ENCODE measurements around the gene PHF20. TPM values are rescaled to one million over a fixed set of nuclear protein-coding genes. Genes with fewer than 3 reads are reported as not detected.
A peak's percentile ranks its signal among the peaks of the same experiment; 100 is the strongest.
"Not testable (repeated sequence)": the region's sequence is repeated elsewhere in the genome, so short reads cannot be mapped to it uniquely, and the experiment has no call there.

The PHF20 gene
- polyA plus RNA-seq (2013), result 20.3 and 21.4 TPM in 2 replicates

DNA sequence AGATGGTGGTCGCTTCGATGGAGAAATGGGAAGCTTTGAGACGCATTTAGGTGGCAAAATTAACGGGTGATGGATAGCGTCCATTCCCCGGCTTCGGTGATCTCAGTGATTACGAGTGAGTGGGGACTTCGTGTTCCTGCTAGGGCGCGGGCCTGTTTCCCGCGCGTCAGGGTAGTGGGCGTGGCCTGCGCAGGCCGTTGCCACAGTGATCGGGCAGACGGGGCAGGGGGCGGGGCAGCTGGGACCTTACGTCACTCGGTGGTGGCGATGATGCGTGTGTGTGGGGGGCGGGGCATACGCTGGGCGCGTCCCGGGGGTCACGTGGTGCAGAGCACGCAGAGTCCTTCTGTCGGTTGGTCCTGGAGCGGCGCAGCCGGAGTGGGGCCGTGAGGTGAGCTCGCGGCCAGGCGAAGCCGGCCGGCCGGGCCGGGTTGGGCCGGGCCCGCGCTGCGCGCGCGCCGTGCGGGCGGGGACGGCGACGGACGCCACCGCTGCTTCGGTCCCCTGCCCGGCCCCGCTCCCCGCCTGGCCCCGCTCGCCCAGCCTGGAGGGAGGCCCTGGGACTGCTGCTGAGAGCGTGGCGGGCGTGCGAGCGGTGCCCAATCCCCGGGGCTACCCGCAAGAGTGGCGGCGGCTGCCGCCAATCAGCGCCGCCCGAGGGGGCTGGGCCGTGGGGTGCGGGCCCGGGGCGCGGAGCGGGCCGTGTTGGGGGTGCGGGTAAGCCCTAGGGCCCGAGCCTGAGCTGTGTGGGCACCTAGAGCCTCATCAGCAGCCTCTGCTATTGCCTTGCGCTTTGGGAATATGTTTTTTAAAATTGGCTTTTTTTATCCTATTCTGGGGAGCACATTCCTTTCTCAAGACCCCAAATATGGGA, at the start of gene PHF20:
TSS of gene PHF20 (plus strand) at position 327 of the 874 bp plus-strand sequence. CDS start 29,508 bp downstream, outside the sequence.
- H3K18ac ChIP-seq (ENCODE audit: low read length), result peak within 1 kb of the TSS; percentile 46
- WGBS (ENCODE audit: extremely low coverage, insufficient coverage, insufficient read length), result no CpG with 5 or more reads among the region's 87 CpGs
- H3K27ac ChIP-seq (ENCODE audit: low read depth, low read length), result peak within 1 kb of the TSS; percentile 68
- H4K8ac ChIP-seq (ENCODE audit: low read depth, low read length), result peak within 1 kb of the TSS; percentile 70
- peak within 1 kb of the TSS; percentile 53 for H3K14ac ChIP-seq (ENCODE audit: low read length)
- H2AK5ac ChIP-seq (ENCODE audit: low read length), result no peak within 1 kb of the TSS
- H3K36me3 ChIP-seq (ENCODE audit: control insufficient read depth in 1 of 2, insufficient read depth in 2 of 2, low read length in 2 of 2), result no peaks in the 10 kb centered on the region
- H3K79me1 ChIP-seq (ENCODE audit: low read length), result peaks cover 3% of the 10 kb centered on the region
- H3K9me3 ChIP-seq (ENCODE audit: insufficient read depth, low read depth, low read length), result no peaks in the 10 kb centered on the region
- H2AFZ ChIP-seq (ENCODE audit: insufficient read depth, low read length, poor library complexity), result peak within 1 kb of the TSS; percentile 64
- peaks cover 3% of the 10 kb centered on the region for H3K79me2 ChIP-seq (ENCODE audit: control insufficient read depth, insufficient read depth, low read length, poor library complexity)
- peak within 1 kb of the TSS; percentile 79 for H3K4me3 ChIP-seq (ENCODE audit: low read depth, low read length)
- peak within 1 kb of the TSS; percentile 73 for H2BK5ac ChIP-seq (ENCODE audit: low read depth, low read length, poor library complexity)
- H3K4me2 ChIP-seq (ENCODE audit: low read length), result peak within 1 kb of the TSS; percentile 93
- H2BK12ac ChIP-seq (ENCODE audit: low read length), result peak within 1 kb of the TSS; percentile 45
- peak; percentile 96 for DNase-seq
- no peak within 1 kb of the TSS for H2BK120ac ChIP-seq (ENCODE audit: insufficient read depth, low read length, poor library complexity)
- H3K4me1 ChIP-seq (ENCODE audit: control insufficient read depth in 1 of 2, insufficient read depth in 2 of 2, low read length in 2 of 2), result peaks cover 6 to 19% of the 10 kb centered on the region in 2 experiments
- H3K23ac ChIP-seq (ENCODE audit: low read length), result no peak within 1 kb of the TSS
- peak within 1 kb of the TSS; percentile 70 for H4K91ac ChIP-seq (ENCODE audit: low read depth, low read length)
- H4K12ac ChIP-seq (ENCODE audit: low read depth, low read length), result peak within 1 kb of the TSS; percentile 56
- H3K4ac ChIP-seq (ENCODE audit: low read depth, low read length), result peak within 1 kb of the TSS; percentile 47
- H3K9ac ChIP-seq (ENCODE audit: low read length), result peak within 1 kb of the TSS; percentile 91
- H3K27me3 ChIP-seq (ENCODE audit: insufficient read depth, low read length), result no peaks in the 10 kb centered on the region

DNA sequence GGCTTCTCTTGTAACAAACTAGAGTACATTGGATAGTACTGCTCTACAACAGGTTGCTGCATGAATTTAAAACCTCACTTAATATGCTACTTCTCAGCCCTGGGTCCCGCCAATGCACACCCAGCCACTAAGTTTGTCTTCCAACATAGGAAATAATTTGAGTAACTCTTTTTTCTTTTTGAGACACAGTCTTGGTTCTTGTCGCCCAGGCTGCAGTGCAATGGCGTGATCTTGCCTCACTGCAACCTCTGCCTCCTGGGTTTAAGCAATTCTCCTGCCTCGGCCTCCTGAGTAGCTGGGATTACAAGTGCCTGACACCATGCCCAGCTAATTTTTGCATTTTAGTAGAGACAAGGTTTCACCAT, 48.6 kb upstream of the PHF20 start:
- H3K36me3 ChIP-seq (ENCODE audit: control insufficient read depth in 1 of 2, insufficient read depth in 2 of 2, low read length in 2 of 2), result peaks cover 71 to 83% of the 10 kb centered on the region in 2 experiments
- not testable (repeated sequence) for DNase-seq; H2AFZ ChIP-seq (ENCODE audit: insufficient read depth, low read length, poor library complexity); H3K27me3 ChIP-seq (ENCODE audit: insufficient read depth, low read length); H3K4me1 ChIP-seq (ENCODE audit: control insufficient read depth in 1 of 2, insufficient read depth in 2 of 2, low read length in 2 of 2); H2BK12ac ChIP-seq (ENCODE audit: low read length); H3K27ac ChIP-seq (ENCODE audit: low read depth, low read length); H3K18ac ChIP-seq (ENCODE audit: low read length); H2BK5ac ChIP-seq (ENCODE audit: low read depth, low read length, poor library complexity); H2AK5ac ChIP-seq (ENCODE audit: low read length); H3K23ac ChIP-seq (ENCODE audit: low read length); H3K9ac ChIP-seq (ENCODE audit: low read length); H4K8ac ChIP-seq (ENCODE audit: low read depth, low read length); H4K91ac ChIP-seq (ENCODE audit: low read depth, low read length); H3K4me3 ChIP-seq (ENCODE audit: low read depth, low read length); H3K79me1 ChIP-seq (ENCODE audit: low read length); H3K9me3 ChIP-seq (ENCODE audit: insufficient read depth, low read depth, low read length); H2BK120ac ChIP-seq (ENCODE audit: insufficient read depth, low read length, poor library complexity); H3K79me2 ChIP-seq (ENCODE audit: control insufficient read depth, insufficient read depth, low read length, poor library complexity); H3K14ac ChIP-seq (ENCODE audit: low read length); H3K4me2 ChIP-seq (ENCODE audit: low read length); H3K4ac ChIP-seq (ENCODE audit: low read depth, low read length); H4K12ac ChIP-seq (ENCODE audit: low read depth, low read length)
- no CpG with 5 or more reads among the region's 4 CpGs for WGBS (ENCODE audit: extremely low coverage, insufficient coverage, insufficient read length)

GRCh38 chr20:35723652-35724320, 48.0 kb upstream of the PHF20 start:
- no CpG with 5 or more reads among the region's 12 CpGs for WGBS (ENCODE audit: extremely low coverage, insufficient coverage, insufficient read length)

DNA sequence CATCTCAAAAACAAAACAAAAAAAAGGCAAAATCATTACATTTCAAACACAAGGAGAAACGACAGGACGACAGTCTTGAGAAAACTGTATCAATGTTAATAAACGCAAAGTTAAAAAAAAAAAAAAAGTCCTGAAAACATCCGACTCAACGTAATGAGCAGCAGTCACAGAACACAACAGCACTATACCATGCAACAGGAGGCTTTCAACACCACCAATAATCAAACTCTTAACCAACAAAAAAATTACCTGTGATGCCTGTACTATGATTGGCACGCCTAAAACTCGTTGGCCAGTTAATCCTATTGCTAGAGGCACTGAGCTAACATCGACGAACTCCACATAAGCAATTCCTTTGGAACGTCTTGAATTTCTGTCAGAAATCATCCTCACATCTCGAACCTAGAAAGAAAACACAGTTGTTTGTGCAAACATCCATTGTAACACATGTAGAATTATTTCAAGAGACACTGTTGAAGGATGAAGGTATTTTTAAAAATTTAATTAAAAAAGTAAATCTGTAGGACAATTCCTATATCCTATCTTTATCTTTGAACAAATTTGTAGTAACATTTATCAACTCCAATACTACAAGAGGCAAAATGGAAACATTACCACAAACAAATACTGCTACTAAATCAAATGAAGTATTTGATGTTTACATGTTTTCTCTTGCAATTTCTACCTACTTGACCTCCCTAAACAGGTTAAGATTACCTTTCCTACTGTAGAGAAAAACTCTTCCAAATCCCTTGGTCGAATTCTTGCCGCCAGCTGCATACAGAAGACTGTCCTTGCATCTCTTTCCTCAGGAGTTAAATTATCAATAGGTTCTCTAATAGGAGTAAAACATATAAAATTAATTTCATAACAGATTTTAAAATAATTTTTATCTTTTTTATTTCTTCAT, 47.2 kb upstream of the PHF20 start:
- no peak overlapping the region for H4K91ac ChIP-seq (ENCODE audit: low read depth, low read length)

More at GRCh38 chr20:35723652-35724320, 48.0 kb upstream of the PHF20 start:
- not testable (repeated sequence) for H3K18ac ChIP-seq (ENCODE audit: low read length); H3K4me1 ChIP-seq (ENCODE audit: control insufficient read depth in 1 of 2, insufficient read depth in 2 of 2, low read length in 2 of 2); H3K79me1 ChIP-seq (ENCODE audit: low read length); H3K14ac ChIP-seq (ENCODE audit: low read length); H3K4me2 ChIP-seq (ENCODE audit: low read length); H2AK5ac ChIP-seq (ENCODE audit: low read length); H2BK5ac ChIP-seq (ENCODE audit: low read depth, low read length, poor library complexity); H3K23ac ChIP-seq (ENCODE audit: low read length); H4K8ac ChIP-seq (ENCODE audit: low read depth, low read length); H2BK12ac ChIP-seq (ENCODE audit: low read length); H3K4me3 ChIP-seq (ENCODE audit: low read depth, low read length); H3K27ac ChIP-seq (ENCODE audit: low read depth, low read length); H4K91ac ChIP-seq (ENCODE audit: low read depth, low read length); H2AFZ ChIP-seq (ENCODE audit: insufficient read depth, low read length, poor library complexity); H3K27me3 ChIP-seq (ENCODE audit: insufficient read depth, low read length); H3K4ac ChIP-seq (ENCODE audit: low read depth, low read length); H2BK120ac ChIP-seq (ENCODE audit: insufficient read depth, low read length, poor library complexity); H3K9me3 ChIP-seq (ENCODE audit: insufficient read depth, low read depth, low read length); H3K9ac ChIP-seq (ENCODE audit: low read length); H3K79me2 ChIP-seq (ENCODE audit: control insufficient read depth, insufficient read depth, low read length, poor library complexity); H4K12ac ChIP-seq (ENCODE audit: low read depth, low read length); DNase-seq
- H3K36me3 ChIP-seq (ENCODE audit: control insufficient read depth in 1 of 2, insufficient read depth in 2 of 2, low read length in 2 of 2), result peaks cover 71 to 83% of the 10 kb centered on the region in 2 experiments

More for the DNA sequence above, 47.2 kb upstream of the PHF20 start:
- peaks cover 2% of the 10 kb centered on the region for H3K79me2 ChIP-seq (ENCODE audit: control insufficient read depth, insufficient read depth, low read length, poor library complexity)
- no peak overlapping the region for H3K9ac ChIP-seq (ENCODE audit: low read length)
- H2BK120ac ChIP-seq (ENCODE audit: insufficient read depth, low read length, poor library complexity), result no peak overlapping the region
- no peak overlapping the region for H3K4me2 ChIP-seq (ENCODE audit: low read length)
- no peak overlapping the region for H3K23ac ChIP-seq (ENCODE audit: low read length)
- H3K4me1 ChIP-seq (ENCODE audit: control insufficient read depth in 1 of 2, insufficient read depth in 2 of 2, low read length in 2 of 2), result no peaks in the 10 kb centered on the region
- no peak overlapping the region for H2AFZ ChIP-seq (ENCODE audit: insufficient read depth, low read length, poor library complexity)
- no peak overlapping the region for H2BK5ac ChIP-seq (ENCODE audit: low read depth, low read length, poor library complexity)
- no peak overlapping the region for H3K27ac ChIP-seq (ENCODE audit: low read depth, low read length)
- H3K14ac ChIP-seq (ENCODE audit: low read length), result no peak overlapping the region
- H3K27me3 ChIP-seq (ENCODE audit: insufficient read depth, low read length), result no peaks in the 10 kb centered on the region
- no peaks in the 10 kb centered on the region for H3K9me3 ChIP-seq (ENCODE audit: insufficient read depth, low read depth, low read length)
- H3K36me3 ChIP-seq (ENCODE audit: control insufficient read depth in 1 of 2, insufficient read depth in 2 of 2, low read length in 2 of 2), result peaks cover 66 to 82% of the 10 kb centered on the region in 2 experiments
- H3K79me1 ChIP-seq (ENCODE audit: low read length), result no peaks in the 10 kb centered on the region
- DNase-seq, result no peak
- H3K4me3 ChIP-seq (ENCODE audit: low read depth, low read length), result no peak overlapping the region
- H2AK5ac ChIP-seq (ENCODE audit: low read length), result no peak overlapping the region
- no CpG with 5 or more reads among the region's 13 CpGs for WGBS (ENCODE audit: extremely low coverage, insufficient coverage, insufficient read length)
- no peak overlapping the region for H4K8ac ChIP-seq (ENCODE audit: low read depth, low read length)
- no peak overlapping the region for H2BK12ac ChIP-seq (ENCODE audit: low read length)
- no peak overlapping the region for H4K12ac ChIP-seq (ENCODE audit: low read depth, low read length)
- H3K4ac ChIP-seq (ENCODE audit: low read depth, low read length), result peak overlapping the region; percentile 15
- H3K18ac ChIP-seq (ENCODE audit: low read length), result no peak overlapping the region
